ENCODE measurements around the gene VAMP2. TPM values are rescaled to one million over a fixed set of nuclear protein-coding genes. Genes with fewer than 3 reads are reported as not detected.
A peak's percentile ranks its signal among the peaks of the same experiment; 100 is the strongest.

The VAMP2 gene, protein sequence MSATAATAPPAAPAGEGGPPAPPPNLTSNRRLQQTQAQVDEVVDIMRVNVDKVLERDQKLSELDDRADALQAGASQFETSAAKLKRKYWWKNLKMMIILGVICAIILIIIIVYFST
- total RNA-seq: 10 to 100 TPM in 4 of 6 experiments, 1 to 10 TPM in 2; 4.4 to 18.6 (median 13.2) TPM
- long read RNA-seq, transcript VAMP2-201 (5 exons, 2,153 nt): major isoform, 8 of 12 reads
- long read RNA-seq, partial matches to known transcripts: 0 of 12 reads
- long read RNA-seq, other reads (novel, unspliced or antisense): 3 of 12 reads

DNA sequence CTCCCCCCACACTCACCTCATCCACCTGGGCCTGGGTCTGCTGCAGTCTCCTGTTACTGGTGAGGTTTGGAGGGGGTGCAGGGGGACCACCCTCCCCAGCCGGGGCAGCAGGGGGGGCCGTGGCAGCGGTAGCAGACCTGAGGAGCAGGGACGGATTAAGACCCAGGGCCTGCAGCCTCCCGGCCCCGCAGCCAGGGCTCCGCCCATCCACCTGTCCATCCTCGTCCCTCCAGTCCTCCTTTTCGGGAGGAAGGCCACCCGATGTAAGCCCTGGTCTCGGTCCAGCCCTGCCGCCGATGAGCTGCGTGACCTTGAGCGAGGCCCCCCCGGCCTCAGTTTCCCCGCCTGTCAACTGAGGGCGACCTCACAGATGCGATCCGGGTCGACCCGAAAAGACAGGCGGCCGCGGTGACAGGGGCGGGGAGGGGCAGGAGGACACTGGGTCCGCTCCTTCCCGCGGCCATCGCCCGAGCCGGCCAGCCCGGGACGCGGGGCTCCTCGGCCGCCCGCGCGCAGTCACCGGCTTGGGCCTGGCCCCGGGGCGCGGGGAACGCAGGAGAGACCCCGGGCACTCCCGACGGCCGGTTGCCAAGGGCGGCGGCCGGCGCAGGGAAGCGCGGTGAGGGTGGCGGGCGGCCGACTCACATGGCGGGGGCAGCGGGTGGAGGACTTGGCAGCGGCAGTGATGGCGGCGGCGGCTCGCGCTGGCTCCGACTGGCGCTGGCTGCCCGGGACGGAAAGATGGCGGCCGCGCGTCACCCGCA lies at the start of gene VAMP2:
VAMP2 (minus strand) TSS at position 716 of the 764 bp plus-strand sequence; CDS start at position 647, 69 bp downstream.
- 0% methylated on average over 32 of the region's 75 CpGs for WGBS (ENCODE audit: insufficient coverage, low coverage, low lambda C conversion rate, missing lambda C conversion rate)
- intact Hi-C loops (cut with DNase I): no loop called here

GRCh38 chr17:8210761-8211458 lies 48.2 kb upstream of the VAMP2 start:
- no peak for TF ChIP-seq CTCF (IDR thresholded peaks at IDR 0.05)
- DNase-seq: no peak
- H3K4me3 ChIP-seq: peak overlapping the region; percentile 27 to 56 (median 48)
- WGBS (ENCODE audit: insufficient coverage, low coverage, low lambda C conversion rate, missing lambda C conversion rate): 7% methylated on average over 22 of the region's 22 CpGs
- intact Hi-C loops (cut with DNase I): no loop called here
- no peaks in the 10 kb centered on the region for H3K9me3 ChIP-seq
- peak; percentile 31 to 55 (median 36) for ATAC-seq
- peaks cover 0 to 23% (median 0%) of the 10 kb centered on the region in 4 donors for H3K4me1 ChIP-seq
- no peaks in the 10 kb centered on the region for H3K36me3 ChIP-seq
- no peaks in the 10 kb centered on the region for H3K27me3 ChIP-seq
- peak overlapping the region; percentile 82 to 91 (median 87) for H3K27ac ChIP-seq

More for the DNA sequence above, at the start of gene VAMP2:
- peak; percentile 20 to 53 (median 41) for ATAC-seq
- Histone ChIP-seq H3K36me3 (peaks cover 0 to 14% (median 0%) of the 10 kb centered on the region in 4 donors), H3K27me3 (no peaks in the 10 kb centered on the region), H3K4me1 (peaks cover 0 to 31% (median 21%) of the 10 kb centered on the region in 4 donors), H3K9me3 (no peaks in the 10 kb centered on the region), H3K27ac (peak within 1 kb of the TSS; percentile 99), H3K4me3 (peak within 1 kb of the TSS; percentile 91 to 97 (median 91))
- peak; percentile 82 to 84 (median 83) for DNase-seq
- TF ChIP-seq CTCF (IDR thresholded peaks at IDR 0.05) (peak in 1 of 4 donors; percentile 22), POLR2A (IDR thresholded peaks at IDR 0.05) (peak; percentile 72)

DNA sequence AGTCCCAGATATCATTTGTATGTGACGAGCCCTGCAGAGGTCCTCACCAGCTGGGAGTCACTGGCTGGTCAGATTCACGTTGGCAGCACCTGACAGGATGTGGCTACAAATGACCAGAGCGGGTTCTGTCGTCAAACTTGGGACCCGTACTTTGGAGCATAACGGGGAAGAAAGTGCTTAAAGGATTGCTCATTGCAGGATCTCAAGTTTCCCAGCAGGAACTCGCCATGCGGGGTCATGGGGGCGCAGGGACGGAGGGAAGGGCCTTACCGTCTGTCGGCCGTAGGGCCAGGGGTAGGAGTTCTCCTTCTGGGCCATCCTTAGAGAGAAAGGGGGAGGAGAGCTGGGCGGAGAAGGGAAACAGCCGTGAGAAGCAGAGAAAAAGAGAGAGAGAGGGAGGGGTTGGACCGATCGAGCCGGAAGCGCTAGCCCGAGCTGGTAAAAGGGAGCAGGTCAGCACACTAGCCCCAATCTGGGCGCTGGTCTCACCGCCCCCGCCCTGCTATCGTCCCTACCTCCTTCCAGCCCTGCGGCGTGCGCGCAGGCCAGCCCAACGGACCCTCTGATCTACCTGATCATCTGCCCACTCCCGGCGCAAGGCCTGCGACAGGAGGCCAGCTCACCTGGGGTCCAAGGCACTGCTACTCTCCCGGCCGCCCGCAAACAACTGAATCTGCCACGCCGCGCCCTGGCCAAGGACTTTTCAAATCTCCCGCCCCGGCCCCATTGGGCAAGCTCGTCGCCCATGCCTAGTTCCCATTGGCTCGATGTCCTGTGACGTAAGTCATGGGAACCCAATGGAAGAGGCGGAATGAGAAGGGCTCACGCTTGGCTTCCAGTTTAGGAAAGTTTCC lies 47.4 kb upstream of the VAMP2 start, which contains the start of gene AURKB:
AURKB (minus strand) TSS at position 669 of the 854 bp plus-strand sequence; CDS start at position 318, 351 bp downstream.
- H3K36me3 ChIP-seq: no peaks in the 10 kb centered on the region
- DNase-seq (peak; percentile 92 to 97 (median 96)), ATAC-seq (peak; percentile 94 to 97 (median 95))
- no peaks in the 10 kb centered on the region for H3K27me3 ChIP-seq
- WGBS (ENCODE audit: insufficient coverage, low coverage, low lambda C conversion rate, missing lambda C conversion rate): 7% methylated on average over 33 of the region's 46 CpGs
- H3K27ac ChIP-seq: peak within 1 kb of the TSS; percentile 82 to 91 (median 87)
- intact Hi-C loops (cut with DNase I): no loop called here
- H3K4me1 ChIP-seq: peaks cover 0 to 23% (median 0%) of the 10 kb centered on the region in 4 donors
- TF ChIP-seq POLR2A (IDR thresholded peaks at IDR 0.05) (no peak), CTCF (IDR thresholded peaks at IDR 0.05) (no peak)
- no peaks in the 10 kb centered on the region for H3K9me3 ChIP-seq
- peak within 1 kb of the TSS; percentile 27 to 56 (median 48) for H3K4me3 ChIP-seq

GRCh38 chr17:8206536-8206935 lies 43.8 kb upstream of the VAMP2 start:
- TF ChIP-seq POLR2A (IDR thresholded peaks at IDR 0.05) (no peak), CTCF (IDR thresholded peaks at IDR 0.05) (no peak)

More at GRCh38 chr17:8206536-8206935, 43.8 kb upstream of the VAMP2 start:
- intact Hi-C loops (cut with DNase I): no loop called here
- H3K4me1 ChIP-seq: peaks cover 0 to 13% (median 0%) of the 10 kb centered on the region in 4 donors
- WGBS (ENCODE audit: insufficient coverage, low coverage, low lambda C conversion rate, missing lambda C conversion rate): 95% methylated on average over 9 of the region's 12 CpGs
- no peak overlapping the region for H3K4me3 ChIP-seq
- no peaks in the 10 kb centered on the region for H3K36me3 ChIP-seq
- DNase-seq (no peak), ATAC-seq (no peak)
- no peaks in the 10 kb centered on the region for H3K9me3 ChIP-seq
- H3K27me3 ChIP-seq: no peaks in the 10 kb centered on the region
- H3K27ac ChIP-seq: no peak overlapping the region
